Measurements from ENCODE around the gene DALRD3. TPM values are rescaled to one million over a fixed set of nuclear protein-coding genes. Genes with fewer than 3 reads are reported as not detected.

DALRD3 gene, protein sequence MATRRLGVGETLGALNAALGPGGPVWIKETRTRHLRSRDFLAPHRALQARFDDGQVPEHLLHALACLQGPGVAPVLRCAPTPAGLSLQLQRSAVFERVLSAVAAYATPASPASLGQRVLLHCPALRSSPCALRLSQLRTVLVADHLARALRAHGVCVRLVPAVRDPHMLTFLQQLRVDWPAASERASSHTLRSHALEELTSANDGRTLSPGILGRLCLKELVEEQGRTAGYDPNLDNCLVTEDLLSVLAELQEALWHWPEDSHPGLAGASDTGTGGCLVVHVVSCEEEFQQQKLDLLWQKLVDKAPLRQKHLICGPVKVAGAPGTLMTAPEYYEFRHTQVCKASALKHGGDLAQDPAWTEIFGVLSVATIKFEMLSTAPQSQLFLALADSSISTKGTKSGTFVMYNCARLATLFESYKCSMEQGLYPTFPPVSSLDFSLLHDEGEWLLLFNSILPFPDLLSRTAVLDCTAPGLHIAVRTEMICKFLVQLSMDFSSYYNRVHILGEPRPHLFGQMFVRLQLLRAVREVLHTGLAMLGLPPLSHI
- 42.8 and 47.2 TPM in 2 replicates for total RNA-seq (2012; rRNA removed)

DNA sequence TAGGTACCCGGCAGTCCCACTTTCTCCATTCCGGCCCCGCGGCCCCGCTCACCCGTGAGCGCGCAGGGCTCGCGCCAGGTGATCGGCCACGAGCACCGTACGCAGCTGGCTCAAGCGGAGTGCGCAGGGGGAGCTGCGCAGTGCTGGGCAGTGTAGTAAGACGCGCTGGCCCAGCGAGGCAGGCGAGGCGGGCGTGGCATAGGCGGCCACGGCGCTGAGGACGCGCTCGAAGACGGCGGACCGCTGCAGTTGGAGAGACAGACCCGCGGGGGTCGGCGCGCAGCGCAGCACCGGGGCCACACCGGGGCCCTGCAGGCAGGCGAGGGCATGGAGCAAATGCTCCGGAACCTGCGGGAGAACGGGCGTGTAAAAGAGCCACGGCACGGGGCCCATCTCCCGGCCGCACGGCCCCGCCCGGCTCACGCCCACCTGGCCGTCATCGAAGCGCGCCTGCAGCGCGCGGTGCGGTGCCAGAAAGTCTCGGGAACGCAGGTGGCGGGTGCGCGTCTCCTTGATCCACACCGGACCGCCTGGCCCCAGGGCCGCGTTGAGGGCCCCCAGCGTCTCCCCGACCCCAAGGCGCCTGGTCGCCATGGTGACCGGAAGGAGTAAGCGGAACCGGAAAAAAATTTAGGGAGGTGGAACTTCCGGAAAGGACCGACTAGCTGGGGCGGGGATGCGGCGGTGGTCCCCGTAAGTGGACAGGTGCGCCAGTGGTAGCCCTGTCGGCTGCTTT is at the start of gene DALRD3:
TSS of gene DALRD3 (minus strand) at position 610 of the 736 bp plus-strand sequence. CDS start at position 594, 16 bp downstream.
- H3K27me3 ChIP-seq (ENCODE audit: control insufficient read depth, insufficient read depth, low read length), result no peaks in the 10 kb centered on the region
- H3K4me2 ChIP-seq (ENCODE audit: low read length), result peak within 1 kb of the TSS; percentile 99
- H3K4me1 ChIP-seq (ENCODE audit: control insufficient read depth, insufficient read depth, low read length), result peaks cover 40% of the 10 kb centered on the region
- H3K4me3 ChIP-seq (ENCODE audit: low read length), result peak within 1 kb of the TSS; percentile 95
- peaks cover 40% of the 10 kb centered on the region for H3K36me3 ChIP-seq (ENCODE audit: insufficient read depth, low read length)
- H3K9me3 ChIP-seq (replicated peaks; ENCODE audit: low read length), result no peaks in the 10 kb centered on the region
- H3K9ac ChIP-seq (ENCODE audit: low read depth, low read length), result peak within 1 kb of the TSS; percentile 79

DNA sequence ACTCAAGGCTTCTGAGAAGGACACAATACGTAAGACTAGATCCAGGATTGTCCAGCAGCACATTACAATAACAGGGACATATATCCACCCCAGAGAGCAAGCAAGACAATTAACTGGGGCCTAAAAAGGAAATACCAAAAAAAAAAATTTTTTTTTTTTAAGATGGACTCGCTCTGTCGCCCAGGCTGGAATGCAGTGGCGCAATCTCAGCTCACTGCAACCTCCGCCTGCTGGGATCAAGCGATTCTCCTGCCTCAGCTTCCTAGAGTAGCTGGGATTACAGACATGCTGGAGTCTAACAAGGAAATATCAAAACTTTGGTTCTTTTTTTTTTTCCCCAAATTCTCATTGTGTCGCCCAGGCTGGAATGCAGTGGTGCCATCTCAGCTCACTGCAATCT is 39.6 kb upstream of the DALRD3 start:
- peaks cover 57% of the 10 kb centered on the region for H3K36me3 ChIP-seq (ENCODE audit: insufficient read depth, low read length)
- H3K4me3 ChIP-seq (ENCODE audit: low read length), result no peak overlapping the region
- H3K9ac ChIP-seq (ENCODE audit: low read depth, low read length), result no peak overlapping the region
- H3K27me3 ChIP-seq (ENCODE audit: control insufficient read depth, insufficient read depth, low read length), result no peaks in the 10 kb centered on the region
- H3K4me2 ChIP-seq (ENCODE audit: low read length), result no peak overlapping the region
- H3K9me3 ChIP-seq (replicated peaks; ENCODE audit: low read length), result no peaks in the 10 kb centered on the region
- H3K4me1 ChIP-seq (ENCODE audit: control insufficient read depth, insufficient read depth, low read length), result no peaks in the 10 kb centered on the region

DNA sequence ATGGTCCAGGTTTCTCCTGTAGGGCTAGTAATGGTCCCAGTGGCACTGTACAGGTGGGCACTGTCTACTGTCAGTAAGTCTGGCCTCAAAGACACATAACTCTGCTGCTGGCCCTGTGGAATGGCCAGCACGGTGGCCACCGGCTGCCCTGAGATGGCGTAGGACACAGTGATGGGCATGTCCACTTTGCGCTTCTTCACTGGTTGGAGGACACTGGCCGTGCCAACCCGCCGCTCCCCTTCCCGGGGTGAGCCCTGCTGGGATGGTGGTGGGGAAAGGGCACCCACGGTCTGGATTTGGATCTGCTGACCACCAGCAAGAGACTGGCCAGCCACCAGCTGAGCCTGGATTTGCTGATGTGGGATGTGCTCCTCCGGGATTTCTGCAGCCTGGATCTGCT is 38.9 kb upstream of the DALRD3 start:
- Histone ChIP-seq H3K4me3 (ENCODE audit: low read length) (no peak overlapping the region), H3K27me3 (ENCODE audit: control insufficient read depth, insufficient read depth, low read length) (no peaks in the 10 kb centered on the region), H3K4me1 (ENCODE audit: control insufficient read depth, insufficient read depth, low read length) (no peaks in the 10 kb centered on the region), H3K4me2 (ENCODE audit: low read length) (no peak overlapping the region), H3K9ac (ENCODE audit: low read depth, low read length) (no peak overlapping the region), H3K36me3 (ENCODE audit: insufficient read depth, low read length) (peaks cover 59% of the 10 kb centered on the region), H3K9me3 (replicated peaks; ENCODE audit: low read length) (no peaks in the 10 kb centered on the region)

DNA sequence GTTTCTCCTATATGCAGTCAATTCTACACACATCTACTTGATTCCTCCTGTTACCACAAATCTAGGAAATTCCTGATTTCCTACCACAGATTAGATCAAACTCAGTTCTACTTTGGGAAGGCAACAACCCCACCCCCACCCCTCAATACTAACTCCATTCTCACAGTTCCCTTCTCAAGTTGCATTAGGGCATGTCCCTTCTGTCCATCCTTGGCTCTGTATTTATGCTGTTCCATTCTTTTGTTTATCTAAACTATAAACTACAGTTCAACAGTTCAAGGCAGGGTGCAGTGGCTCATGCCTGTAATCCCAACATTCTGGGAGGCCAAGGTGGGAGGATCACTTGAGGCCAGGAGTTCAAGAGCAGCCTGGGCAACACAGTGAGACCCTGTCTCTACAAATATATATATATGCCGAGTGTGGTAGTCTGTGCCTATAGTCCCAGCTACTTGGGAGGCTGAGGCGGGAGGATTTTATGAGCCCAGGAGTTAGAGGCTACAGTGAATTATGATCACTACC is 36.0 kb upstream of the DALRD3 start:
- Histone ChIP-seq H3K4me3 (ENCODE audit: low read length) (no peak overlapping the region), H3K9ac (ENCODE audit: low read depth, low read length) (no peak overlapping the region), H3K36me3 (ENCODE audit: insufficient read depth, low read length) (peaks cover 60% of the 10 kb centered on the region), H3K4me2 (ENCODE audit: low read length) (no peak overlapping the region), H3K4me1 (ENCODE audit: control insufficient read depth, insufficient read depth, low read length) (no peaks in the 10 kb centered on the region), H3K27me3 (ENCODE audit: control insufficient read depth, insufficient read depth, low read length) (no peaks in the 10 kb centered on the region), H3K9me3 (replicated peaks; ENCODE audit: low read length) (no peaks in the 10 kb centered on the region)

DNA sequence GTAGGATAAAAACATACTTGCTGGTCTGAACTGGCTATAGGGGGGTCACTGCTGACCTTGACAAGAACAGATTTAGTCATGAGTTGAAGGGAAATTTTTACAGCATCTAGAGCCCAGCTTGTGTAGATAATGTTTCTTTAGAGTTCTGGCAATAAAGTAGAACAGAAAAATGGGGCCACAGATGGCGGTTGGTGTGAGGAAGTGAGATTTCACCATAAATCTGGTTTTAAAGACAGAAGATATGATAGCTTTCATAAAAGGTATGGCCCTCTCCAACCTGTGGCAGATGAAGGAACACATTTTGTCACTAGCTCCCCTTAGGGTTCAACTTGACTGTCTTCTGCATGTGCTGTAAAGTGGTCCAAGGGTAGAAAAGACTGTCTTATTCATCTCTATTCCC is 35.2 kb upstream of the DALRD3 start:
- Histone ChIP-seq H3K36me3 (ENCODE audit: insufficient read depth, low read length) (peaks cover 60% of the 10 kb centered on the region), H3K27me3 (ENCODE audit: control insufficient read depth, insufficient read depth, low read length) (no peaks in the 10 kb centered on the region), H3K4me1 (ENCODE audit: control insufficient read depth, insufficient read depth, low read length) (no peaks in the 10 kb centered on the region), H3K4me2 (ENCODE audit: low read length) (no peak overlapping the region), H3K4me3 (ENCODE audit: low read length) (no peak overlapping the region), H3K9ac (ENCODE audit: low read depth, low read length) (no peak overlapping the region), H3K9me3 (replicated peaks; ENCODE audit: low read length) (no peaks in the 10 kb centered on the region)

DNA sequence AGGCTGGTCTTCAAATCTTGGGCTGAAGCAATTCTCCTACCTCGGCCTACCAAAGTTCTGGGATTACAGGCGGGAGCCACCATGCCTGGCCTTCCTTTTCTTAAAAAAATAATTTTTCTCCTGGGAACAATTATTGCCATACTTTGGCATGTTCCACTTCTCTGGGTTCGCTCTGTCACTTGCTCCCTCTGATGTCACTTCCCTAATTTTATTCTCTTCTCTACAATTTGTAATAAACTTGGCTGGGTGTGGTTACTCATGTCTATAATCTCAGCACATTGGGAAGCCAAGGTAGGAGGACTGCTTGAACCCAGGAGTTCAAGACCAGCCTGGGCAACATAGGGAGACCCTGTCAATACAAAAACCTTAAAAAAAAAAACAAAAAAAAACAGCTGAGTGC is 16.9 kb upstream of the DALRD3 start:
- H3K27me3 ChIP-seq (ENCODE audit: control insufficient read depth, insufficient read depth, low read length), result no peaks in the 10 kb centered on the region
- no peak overlapping the region for H3K4me3 ChIP-seq (ENCODE audit: low read length)
- peaks cover 7% of the 10 kb centered on the region for H3K4me1 ChIP-seq (ENCODE audit: control insufficient read depth, insufficient read depth, low read length)
- peaks cover 56% of the 10 kb centered on the region for H3K36me3 ChIP-seq (ENCODE audit: insufficient read depth, low read length)
- H3K9me3 ChIP-seq (replicated peaks; ENCODE audit: low read length), result no peaks in the 10 kb centered on the region
- H3K9ac ChIP-seq (ENCODE audit: low read depth, low read length), result no peak overlapping the region
- H3K4me2 ChIP-seq (ENCODE audit: low read length), result no peak overlapping the region

DNA sequence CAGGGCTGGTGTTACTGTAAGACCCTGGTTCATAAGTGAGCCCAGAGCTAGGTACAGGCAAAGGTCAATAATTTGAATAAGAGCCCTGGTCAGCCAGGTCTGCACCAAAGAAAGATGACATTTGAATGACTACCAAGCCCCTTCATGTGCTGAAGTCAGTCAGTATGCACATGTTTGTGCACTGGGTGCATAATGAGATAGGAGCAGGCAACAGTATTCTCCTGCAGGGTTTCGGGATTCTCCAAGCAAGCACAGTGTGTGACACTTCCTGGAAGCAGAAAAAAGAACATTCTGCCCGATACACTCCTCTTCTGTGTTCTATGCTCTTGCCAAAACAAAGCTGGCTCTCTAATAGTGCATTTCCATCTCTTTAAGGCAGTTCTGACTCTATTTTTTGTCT is 16.3 kb upstream of the DALRD3 start:
- Histone ChIP-seq H3K9ac (ENCODE audit: low read depth, low read length) (no peak overlapping the region), H3K4me3 (ENCODE audit: low read length) (no peak overlapping the region), H3K27me3 (ENCODE audit: control insufficient read depth, insufficient read depth, low read length) (no peaks in the 10 kb centered on the region), H3K9me3 (replicated peaks; ENCODE audit: low read length) (no peaks in the 10 kb centered on the region), H3K4me2 (ENCODE audit: low read length) (no peak overlapping the region), H3K4me1 (ENCODE audit: control insufficient read depth, insufficient read depth, low read length) (peaks cover 7% of the 10 kb centered on the region), H3K36me3 (ENCODE audit: insufficient read depth, low read length) (peaks cover 61% of the 10 kb centered on the region)

DNA sequence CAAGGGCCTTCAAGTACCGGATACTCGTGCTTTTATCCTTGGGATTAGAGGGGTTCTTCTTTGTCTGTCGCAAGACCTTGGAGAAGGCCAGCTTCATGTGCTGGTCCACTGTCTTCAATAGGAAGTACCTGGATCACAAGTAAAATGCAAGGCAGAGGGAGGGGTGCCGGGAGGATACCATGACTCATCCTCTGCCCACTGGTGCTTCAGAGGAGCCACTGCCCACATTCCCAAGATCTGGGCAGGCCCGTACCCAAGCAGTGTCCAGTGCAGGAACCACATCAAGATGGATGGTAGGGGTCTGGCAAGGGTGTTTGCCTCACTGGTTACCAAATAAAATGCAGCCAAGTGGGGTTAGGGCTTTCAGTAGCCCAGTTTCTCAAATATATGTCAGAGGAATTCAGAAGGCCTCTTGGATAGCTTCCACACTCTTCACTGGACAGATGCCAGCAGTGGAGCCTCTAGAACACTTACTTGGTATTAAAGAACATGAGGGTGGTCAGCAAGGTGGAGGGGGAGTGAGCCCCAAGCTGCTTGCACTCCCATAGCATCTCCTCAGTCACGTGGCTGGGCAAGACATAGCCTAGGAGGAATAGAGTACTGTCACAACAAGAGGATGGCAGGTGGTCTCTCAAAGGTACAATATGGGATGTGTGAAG is 14.4 kb upstream of the DALRD3 start:
- H3K36me3 ChIP-seq (ENCODE audit: insufficient read depth, low read length), result peaks cover 63% of the 10 kb centered on the region
- H3K9me3 ChIP-seq (replicated peaks; ENCODE audit: low read length), result no peaks in the 10 kb centered on the region
- no peak overlapping the region for H3K4me3 ChIP-seq (ENCODE audit: low read length)
- peaks cover 24% of the 10 kb centered on the region for H3K4me1 ChIP-seq (ENCODE audit: control insufficient read depth, insufficient read depth, low read length)
- no peak overlapping the region for H3K9ac ChIP-seq (ENCODE audit: low read depth, low read length)
- H3K27me3 ChIP-seq (ENCODE audit: control insufficient read depth, insufficient read depth, low read length), result no peaks in the 10 kb centered on the region
- no peak overlapping the region for H3K4me2 ChIP-seq (ENCODE audit: low read length)

DNA sequence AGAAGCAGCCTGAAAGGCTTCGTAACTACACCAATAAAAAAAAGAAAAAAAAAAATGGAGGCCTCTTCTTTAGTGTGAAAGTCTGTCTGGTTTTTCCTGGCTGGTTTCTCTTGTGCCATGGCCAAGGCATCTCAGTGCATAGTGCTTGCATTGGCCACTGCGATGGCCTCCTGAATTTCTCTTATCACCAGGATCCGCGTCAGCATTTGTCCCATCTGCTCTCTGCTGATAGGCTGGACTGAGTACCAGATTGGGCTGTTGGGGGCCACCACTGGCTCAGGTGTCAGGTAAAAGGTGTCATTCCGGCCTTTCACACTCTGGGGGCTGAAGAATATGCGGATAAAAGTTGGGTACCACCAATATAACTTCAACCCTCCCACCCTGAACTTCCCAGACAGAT is 11.9 kb upstream of the DALRD3 start:
- Histone ChIP-seq H3K4me1 (ENCODE audit: control insufficient read depth, insufficient read depth, low read length) (peaks cover 33% of the 10 kb centered on the region), H3K9ac (ENCODE audit: low read depth, low read length) (peak overlapping the region; percentile 90), H3K9me3 (replicated peaks; ENCODE audit: low read length) (no peaks in the 10 kb centered on the region), H3K4me2 (ENCODE audit: low read length) (no peak overlapping the region), H3K4me3 (ENCODE audit: low read length) (no peak overlapping the region), H3K36me3 (ENCODE audit: insufficient read depth, low read length) (peaks cover 72% of the 10 kb centered on the region), H3K27me3 (ENCODE audit: control insufficient read depth, insufficient read depth, low read length) (no peaks in the 10 kb centered on the region)

DNA sequence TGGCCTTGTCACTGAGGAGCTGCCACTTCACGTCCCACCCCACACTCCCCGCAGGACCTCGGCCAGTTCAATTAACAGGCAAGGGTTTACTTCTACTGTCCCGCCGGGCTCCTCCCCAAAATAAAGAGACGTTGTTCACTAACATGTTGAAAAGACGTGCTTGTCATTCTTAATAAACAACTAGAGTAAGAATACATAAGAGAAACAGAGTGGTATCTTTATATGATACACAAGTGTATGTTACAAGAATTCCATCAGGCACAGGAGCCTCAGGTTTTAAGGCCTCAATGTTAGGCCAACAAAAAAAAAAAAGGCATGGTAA is 11.1 kb upstream of the DALRD3 start:
- Histone ChIP-seq H3K9ac (ENCODE audit: low read depth, low read length) (peak overlapping the region; percentile 90), H3K4me3 (ENCODE audit: low read length) (peak overlapping the region; percentile 34), H3K36me3 (ENCODE audit: insufficient read depth, low read length) (peaks cover 75% of the 10 kb centered on the region), H3K9me3 (replicated peaks; ENCODE audit: low read length) (no peaks in the 10 kb centered on the region), H3K4me1 (ENCODE audit: control insufficient read depth, insufficient read depth, low read length) (peaks cover 37% of the 10 kb centered on the region), H3K4me2 (ENCODE audit: low read length) (peak overlapping the region; percentile 95), H3K27me3 (ENCODE audit: control insufficient read depth, insufficient read depth, low read length) (no peaks in the 10 kb centered on the region)
